Measurements from ENCODE around the gene VPS11.
A peak's percentile ranks its signal among the peaks of the same experiment; 100 is the strongest.

VPS11 gene

GRCh38 chr11:119121811-119122124 lies 54.1 kb downstream of the VPS11 start:
- no peak for DNase-seq (ENCODE audit: low read depth)
- TF ChIP-seq CTCF (conservative IDR thresholded peaks at IDR 0.05; ENCODE audit: low read length), result no peak
- peak overlapping the region; percentile 99 for H3K4me3 ChIP-seq (ENCODE audit: low read length)

GRCh38 chr11:119125821-119126220 lies 58.2 kb downstream of the VPS11 start:
- no peak for DNase-seq (ENCODE audit: low read depth)
- no peak for TF ChIP-seq CTCF (conservative IDR thresholded peaks at IDR 0.05; ENCODE audit: low read length)
- no peak overlapping the region for H3K4me3 ChIP-seq (ENCODE audit: low read length)

DNA sequence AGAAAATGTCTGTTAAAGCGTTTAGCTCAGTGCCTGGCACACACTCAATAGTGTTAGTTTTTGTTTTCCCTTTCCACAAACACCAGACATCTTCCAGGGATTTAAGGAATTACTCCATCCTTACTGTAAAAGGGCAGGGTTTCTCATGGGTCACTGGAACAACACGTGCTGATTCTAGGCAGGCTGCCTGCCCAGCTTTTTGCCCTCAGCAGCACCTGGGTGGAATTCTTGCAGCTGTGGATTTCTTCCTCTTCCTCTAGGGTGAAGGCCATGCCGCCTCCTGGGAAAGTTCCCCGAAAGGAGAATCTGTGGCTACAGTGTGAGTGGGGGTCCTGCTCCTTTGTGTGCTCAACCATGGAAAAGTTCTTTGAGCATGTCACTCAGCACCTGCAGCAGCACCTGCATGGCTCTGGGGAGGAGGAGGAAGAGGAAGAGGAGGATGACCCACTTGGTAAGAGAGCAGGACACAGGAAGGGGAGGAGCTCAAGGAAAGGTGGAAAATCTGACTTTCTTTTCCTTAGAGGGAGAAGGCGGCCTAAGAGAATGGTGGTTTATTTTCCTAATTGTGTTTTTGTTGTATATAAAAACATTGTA lies 59.2 kb downstream of the VPS11 start:
- H3K4me3 ChIP-seq (ENCODE audit: low read length), result no peak overlapping the region
- DNase-seq (ENCODE audit: low read depth), result no peak
- no peak for TF ChIP-seq CTCF (conservative IDR thresholded peaks at IDR 0.05; ENCODE audit: low read length)

DNA sequence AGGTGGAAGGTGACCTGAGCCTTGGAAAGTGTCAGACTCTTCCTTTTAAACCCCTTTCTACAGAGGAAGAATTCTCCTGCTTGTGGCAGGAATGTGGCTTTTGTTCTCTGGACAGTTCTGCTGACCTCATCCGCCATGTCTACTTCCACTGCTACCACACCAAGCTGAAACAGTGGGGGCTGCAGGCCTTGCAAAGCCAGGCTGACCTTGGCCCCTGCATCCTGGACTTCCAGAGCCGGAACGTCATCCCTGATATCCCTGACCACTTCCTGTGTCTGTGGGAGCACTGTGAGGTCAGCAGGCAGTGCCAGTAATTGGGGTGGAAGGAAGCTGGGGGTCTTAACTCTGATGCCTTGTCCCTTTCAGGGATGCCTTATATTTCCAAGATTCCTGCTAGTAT lies 63.0 kb downstream of the VPS11 start:
- H3K4me3 ChIP-seq (ENCODE audit: low read length), result no peak overlapping the region
- no peak for DNase-seq (ENCODE audit: low read depth)
- no peak for TF ChIP-seq CTCF (conservative IDR thresholded peaks at IDR 0.05; ENCODE audit: low read length)

Data from AG10803 (cell line).